ENCODE data around the gene CLC. TPM values are rescaled to one million over a fixed set of nuclear protein-coding genes. Genes with fewer than 3 reads are reported as not detected.

CLC gene
- total RNA-seq, 3 donors from 2014 or later (not counting 1 experiment from before 2014, with no cell fraction given) = 11.2 to 487 TPM; not detected in 1

- Mint-ChIP-seq H3K4me1 (no peaks in the 10 kb centered on the region), H3K9me3 (no peaks in the 10 kb centered on the region), H3K4me3 (no peak overlapping the region), H3K36me3 (no peaks in the 10 kb centered on the region), H3K27me3 (ENCODE audit: low read depth in 2 of 2) (peaks cover 11 to 19% of the 10 kb centered on the region in 2 donors), H3K27ac (no peak overlapping the region)
- intact Hi-C loops (cut with micrococcal nuclease) = no loop called here
- Histone ChIP-seq H3K36me3 (ENCODE audit: control insufficient read depth, insufficient read depth, low read length) (no peaks in the 10 kb centered on the region), H3K4me1 (ENCODE audit: control insufficient read depth, insufficient read depth, low read length) (no peaks in the 10 kb centered on the region), H3K27me3 (ENCODE audit: control insufficient read depth, insufficient read depth, low read length) (no peaks in the 10 kb centered on the region), H3K27ac (ENCODE audit: low read length) (no peak overlapping the region), H3K9me3 (ENCODE audit: control insufficient read depth, insufficient read depth, low read length) (no peaks in the 10 kb centered on the region), H3K4me3 (ENCODE audit: low read length) (no peak overlapping the region)
- ATAC-seq = no peak
- 92% methylated on average over 5 of the region's 5 CpGs for WGBS (ENCODE audit: insufficient coverage)
- no peak for TF ChIP-seq CTCF (IDR thresholded peaks at IDR 0.05)
- no peak for DNase-seq
Measured at GRCh38 chr19:39681416-39681815, 56.4 kb downstream of the CLC start.

Other genes with a start within 250 kb of the CLC start
- gene DLL3, start 239.1 kb downstream of the CLC start, total RNA-seq = not detected
- not detected for gene SELENOV, start 222.9 kb downstream of the CLC start, total RNA-seq
- 1 to 10 TPM; 4.6 to 6.7 (median 5.8) TPM for gene EID2B, start 205.2 kb downstream of the CLC start, total RNA-seq
- gene EID2, start 197.9 kb downstream of the CLC start, total RNA-seq = 10 to 100 TPM; 11.9 to 19.9 (median 15.6) TPM
- not detected for gene LGALS13, start 135.5 kb downstream of the CLC start, total RNA-seq
- not detected for gene LGALS16, start 82.1 kb downstream of the CLC start, total RNA-seq
- not detected for gene LGALS14, start 33.5 kb downstream of the CLC start, total RNA-seq
- gene LEUTX, start 40.8 kb upstream of the CLC start, total RNA-seq = not detected
- 10 to 100 TPM; 27.5 to 54.2 (median 43.8) TPM for gene DYRK1B, start 96.1 kb upstream of the CLC start, total RNA-seq
- 100 to 1,000 TPM; 181 to 213 (median 201) TPM for gene FBL, start 108.3 kb upstream of the CLC start, total RNA-seq
- gene FCGBP, start 196.6 kb upstream of the CLC start, total RNA-seq = 10 to 100 TPM; 10.6 to 25.1 (median 17.3) TPM
- gene PSMC4, start 233.1 kb upstream of the CLC start, total RNA-seq = 100 to 1,000 TPM in 2 of 3 donors, 10 to 100 TPM in 1; 84.9 to 116 (median 101) TPM